ENCODE measurements around the gene CAMK1D.
"Not testable (repeated sequence)": the region's sequence is repeated elsewhere in the genome, so short reads cannot be mapped to it uniquely, and the experiment has no call there.

The CAMK1D gene

DNA sequence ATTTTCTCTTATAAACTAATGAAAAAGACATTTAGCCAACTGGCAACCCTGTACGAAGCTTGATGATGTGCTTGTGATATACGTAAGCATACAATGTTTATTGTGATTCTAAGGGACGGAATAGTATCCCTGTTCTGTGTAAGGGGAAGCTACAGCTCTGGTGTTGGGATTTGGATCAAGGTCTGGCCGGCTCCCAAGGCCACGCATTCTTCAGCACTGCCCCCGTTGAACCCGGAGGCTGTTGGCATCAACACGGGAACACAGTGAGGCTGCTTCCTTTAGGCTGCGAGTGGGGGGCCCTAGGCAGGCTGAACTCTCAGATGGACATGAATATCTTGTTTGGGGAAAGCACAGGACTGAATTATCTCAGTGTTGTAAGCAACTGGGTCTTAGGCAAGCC, 180.6 kb downstream of the CAMK1D start:
- DNase-seq: no peak

- DNase-seq: no peak
Measured at GRCh38 chr10:12531305-12532220, 182.2 kb downstream of the CAMK1D start.

DNA sequence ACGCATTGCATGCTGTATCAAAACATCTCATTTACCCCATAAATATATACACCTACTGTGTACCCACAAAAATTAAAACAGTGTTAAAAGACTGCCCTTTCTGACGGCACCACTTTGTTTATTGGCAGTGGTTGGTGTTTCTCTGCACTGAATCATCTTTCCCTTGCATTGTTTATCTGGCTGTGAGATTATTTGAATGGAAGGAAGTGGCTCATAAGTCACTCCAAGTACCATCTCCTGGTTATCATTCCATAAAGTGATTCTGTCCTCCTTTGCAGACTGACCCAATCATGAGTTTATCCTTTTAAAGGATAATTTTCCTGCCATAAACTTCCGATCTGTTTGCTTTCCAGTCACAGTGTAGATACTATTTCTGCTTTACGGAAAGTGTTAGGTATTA, 183.8 kb downstream of the CAMK1D start:
- no peak for DNase-seq

- no peak for DNase-seq
Measured at GRCh38 chr10:12533723-12534122, 184.4 kb downstream of the CAMK1D start.

- DNase-seq: no peak
Measured at GRCh38 chr10:12534824-12535223, 185.5 kb downstream of the CAMK1D start.

DNA sequence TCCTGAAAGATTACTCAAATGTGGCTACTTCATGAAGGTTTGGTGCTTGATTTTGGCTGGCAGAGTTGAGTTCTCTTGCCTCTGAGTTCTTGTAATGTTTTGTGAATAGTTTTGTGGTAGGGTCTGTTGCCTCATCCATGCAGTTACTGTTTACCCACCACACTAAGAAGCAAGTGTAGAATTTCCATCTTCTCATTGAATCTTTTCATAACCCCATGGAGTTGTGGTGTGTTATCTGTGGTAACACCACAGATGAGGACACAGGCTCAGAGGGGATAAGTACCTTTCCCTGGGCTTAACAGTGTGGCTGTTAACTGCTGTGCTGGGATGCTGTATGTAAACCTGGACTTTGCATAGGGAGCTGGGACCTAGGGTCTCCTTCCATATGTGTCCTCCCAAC, 186.3 kb downstream of the CAMK1D start:
- DNase-seq: no peak

DNA sequence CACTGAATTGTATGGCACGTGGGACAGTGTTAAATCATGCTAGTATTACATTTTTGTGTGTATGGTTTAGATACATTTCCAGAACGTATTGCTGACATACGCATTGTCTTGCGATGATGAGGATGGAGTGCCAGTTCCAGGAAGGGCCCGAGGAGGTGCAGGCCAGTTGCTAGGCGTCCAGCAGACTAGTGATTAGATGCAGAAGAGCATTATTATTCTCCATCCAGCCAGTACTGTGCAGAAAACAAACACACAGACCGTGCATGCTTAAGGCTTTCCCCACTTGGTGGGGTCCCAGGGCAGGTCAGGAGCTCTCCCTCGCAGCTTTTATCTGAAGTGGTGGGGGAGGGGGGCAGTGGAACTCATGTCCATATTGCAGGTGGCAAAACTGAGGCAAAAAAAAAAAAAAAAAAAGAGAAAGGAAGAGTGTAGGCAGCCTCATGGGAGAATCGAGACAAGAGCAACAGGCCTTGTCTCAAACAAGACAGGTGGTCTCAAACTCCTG, 189.2 kb downstream of the CAMK1D start:
- no peak for DNase-seq

- DNase-seq: no peak
Measured at GRCh38 chr10:12539350-12540164, 190.2 kb downstream of the CAMK1D start.

GRCh38 chr10:12540341-12540781, 191.0 kb downstream of the CAMK1D start:
- no peak for DNase-seq

GRCh38 chr10:12541446-12542067, 192.2 kb downstream of the CAMK1D start:
- DNase-seq: no peak

- no peak for DNase-seq
Measured at GRCh38 chr10:12542133-12542670, 192.9 kb downstream of the CAMK1D start.

DNA sequence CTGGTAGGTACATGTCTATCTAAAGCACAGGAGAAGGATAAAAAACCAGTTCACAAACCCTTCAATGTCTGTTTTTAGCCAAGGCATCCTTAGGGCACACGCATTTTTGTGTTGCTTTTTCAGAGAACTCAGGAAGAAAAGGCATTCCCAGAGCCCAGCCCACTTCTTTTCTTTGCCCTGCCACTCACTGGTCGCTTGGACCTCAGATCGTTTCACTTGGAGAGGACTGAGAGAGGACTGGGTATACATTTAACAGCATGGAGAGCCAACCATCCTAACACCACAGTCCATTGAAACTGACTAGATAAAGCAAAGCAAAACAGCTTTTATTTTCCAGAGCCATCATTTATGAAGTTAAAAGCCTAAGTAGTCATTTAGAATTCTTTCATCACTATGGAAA, 194.2 kb downstream of the CAMK1D start:
- no peak for DNase-seq

DNA sequence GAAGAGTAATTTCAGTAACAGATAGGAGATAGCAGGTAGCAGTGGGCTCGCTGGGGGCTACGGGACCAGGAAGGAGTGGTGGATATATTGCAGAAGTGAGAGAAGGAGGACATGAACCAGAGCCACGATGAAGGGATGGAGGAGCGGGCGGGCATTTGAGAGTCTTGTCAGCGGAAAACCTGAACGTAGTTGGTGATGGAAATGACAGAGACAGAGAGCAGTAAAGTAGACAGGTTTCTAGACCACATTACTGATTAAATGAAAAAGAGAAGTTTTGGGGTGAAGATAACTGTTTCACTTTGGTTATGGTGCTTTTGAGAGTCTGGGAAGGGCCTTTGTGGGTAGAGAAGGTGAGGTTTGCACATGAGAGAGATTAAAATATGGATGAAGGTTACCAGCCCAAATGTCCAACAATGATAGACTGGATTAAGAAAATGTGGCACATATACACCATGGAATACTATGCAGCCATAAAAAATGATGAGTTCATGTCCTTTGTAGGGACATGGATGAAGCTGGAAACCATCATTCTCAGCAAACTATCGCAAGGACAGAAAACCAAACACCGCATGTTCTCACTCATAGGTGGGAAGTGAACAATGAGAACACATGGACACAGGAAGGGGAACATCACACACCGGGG, 196.9 kb downstream of the CAMK1D start:
- not testable (repeated sequence) for DNase-seq

DNA sequence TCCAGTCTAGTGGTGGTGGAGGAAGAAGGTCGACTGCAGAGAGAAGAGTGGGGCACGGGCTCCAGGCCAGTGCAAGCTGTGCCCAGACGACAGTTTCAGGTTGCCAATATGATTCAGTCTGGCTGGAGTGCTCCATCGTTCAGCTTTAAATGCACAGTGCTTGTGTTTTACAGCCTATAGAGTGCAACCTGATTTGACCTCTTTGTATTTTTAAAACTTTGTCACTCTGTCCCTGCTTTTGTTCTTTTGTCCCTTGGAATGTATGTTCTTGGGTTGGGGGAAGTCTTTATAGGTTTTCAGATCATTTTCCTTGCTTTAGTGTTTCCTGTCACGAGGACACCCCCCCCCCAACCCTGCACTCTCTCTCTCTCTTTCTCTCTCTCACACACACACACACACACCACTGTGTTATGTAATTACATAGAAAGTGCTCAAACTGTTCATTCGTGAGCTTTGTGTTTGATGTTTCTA, 198.0 kb downstream of the CAMK1D start:
- no peak for DNase-seq

GRCh38 chr10:12549297-12549696, 199.9 kb downstream of the CAMK1D start:
- DNase-seq: no peak

- no peak for DNase-seq
Measured at GRCh38 chr10:12550994-12551393, 201.6 kb downstream of the CAMK1D start.

DNA sequence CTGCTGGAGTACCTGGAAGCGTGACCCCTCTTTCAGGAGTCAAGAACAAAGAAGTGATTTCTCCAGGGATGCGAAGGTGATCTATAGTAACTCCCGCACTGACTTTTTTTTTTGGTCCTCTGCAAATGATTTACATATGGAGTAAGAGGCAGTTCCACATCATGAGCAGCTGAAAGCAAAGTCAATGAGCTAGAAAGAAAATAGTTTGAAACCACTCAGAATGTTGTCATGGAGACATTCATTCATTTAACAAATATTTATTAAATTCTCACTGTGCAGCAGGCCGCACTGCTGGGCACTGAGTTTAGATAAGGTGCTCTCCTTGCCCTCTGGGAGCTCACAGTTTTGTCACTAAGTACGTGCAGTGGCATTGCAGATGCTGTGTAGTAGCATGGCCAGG, 206.7 kb downstream of the CAMK1D start:
- no peak for DNase-seq

- no peak for DNase-seq
Measured at GRCh38 chr10:12559578-12560178, 210.3 kb downstream of the CAMK1D start.

- DNase-seq: no peak
Measured at GRCh38 chr10:12561307-12561706, 212.0 kb downstream of the CAMK1D start.

DNA sequence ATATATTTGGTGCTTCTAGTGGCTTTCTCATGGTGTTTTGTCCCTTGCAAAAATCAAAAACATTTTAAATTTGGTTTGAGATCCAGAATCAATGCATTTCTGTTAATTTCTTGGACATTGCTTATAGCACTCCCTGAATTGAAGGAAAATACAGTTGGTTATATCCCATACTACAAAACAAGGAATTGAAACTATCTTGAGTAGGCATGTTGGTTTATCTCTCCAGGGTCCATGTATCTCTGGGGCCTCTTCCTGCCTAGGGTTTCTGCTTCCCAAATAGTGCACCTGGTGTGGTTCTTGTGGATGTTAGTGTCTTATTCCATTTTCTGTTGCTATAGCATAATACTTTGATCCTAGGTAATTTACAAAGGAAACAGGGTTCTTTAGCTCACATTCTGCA, 212.4 kb downstream of the CAMK1D start:
- DNase-seq: no peak

DNA sequence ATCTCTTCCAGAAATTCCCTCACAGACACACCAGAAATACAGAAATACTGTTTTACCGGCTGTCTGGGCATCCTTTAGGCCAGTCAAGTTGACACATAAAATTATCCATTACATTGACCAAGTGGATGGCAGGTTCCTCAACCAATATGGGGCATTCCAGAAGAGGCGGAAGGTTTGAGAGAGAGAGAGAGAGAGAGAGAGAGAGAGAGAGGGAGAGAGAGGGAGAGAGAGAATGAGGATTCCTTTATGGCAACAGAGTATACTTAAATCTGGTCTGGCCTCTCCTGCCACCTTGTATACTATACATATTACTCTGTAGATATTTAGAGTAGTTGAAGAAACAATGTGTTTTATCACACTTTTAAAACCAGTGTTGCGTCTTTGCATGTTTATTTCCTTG, 214.1 kb downstream of the CAMK1D start:
- no peak for DNase-seq

GRCh38 chr10:12564173-12564572, 214.8 kb downstream of the CAMK1D start:
- no peak for DNase-seq
